GM20431 (cell line): Measurements from ENCODE around the gene HOXD9.

Experiments used
- in situ Hi-C: fragments of 300-500 bp; cut with MseI, MboI; formaldehyde crosslinking; loops from one replicate; pipeline ENCODE4 v1.15.0; 2020; ENCODE audit warnings: low sequenced_read_pairs; ENCODE audit not compliant: unreplicated experiment

The HOXD9 gene

GRCh38 chr2:176158186-176158591, 35.7 kb downstream of the HOXD9 start:
- in situ Hi-C loops = no loop called here

- in situ Hi-C loops = no loop called here
Observed at GRCh38 chr2:176158855-176159662, 36.5 kb downstream of the HOXD9 start.

- in situ Hi-C loops = no loop called here
Observed at GRCh38 chr2:176159663-176160250, 37.2 kb downstream of the HOXD9 start.

GRCh38 chr2:176160251-176160985, 37.9 kb downstream of the HOXD9 start:
- in situ Hi-C loops = no loop called here

- in situ Hi-C loops = no loop called here
Observed at GRCh38 chr2:176160986-176161824, 38.7 kb downstream of the HOXD9 start.

GRCh38 chr2:176161825-176162626, 39.5 kb downstream of the HOXD9 start:
- in situ Hi-C loops = no loop called here

- in situ Hi-C loops = no loop called here
Observed at GRCh38 chr2:176162911-176163671, 40.6 kb downstream of the HOXD9 start.

- in situ Hi-C loops = no loop called here
Observed at GRCh38 chr2:176163672-176164056, 41.1 kb downstream of the HOXD9 start.

GRCh38 chr2:176164201-176164600, 41.7 kb downstream of the HOXD9 start:
- in situ Hi-C loops = no loop called here

GRCh38 chr2:176164611-176165369, 42.3 kb downstream of the HOXD9 start:
- in situ Hi-C loops = no loop called here

- in situ Hi-C loops = no loop called here
Observed at GRCh38 chr2:176165370-176166050, 43.0 kb downstream of the HOXD9 start.

GRCh38 chr2:176166272-176166671, 43.8 kb downstream of the HOXD9 start:
- in situ Hi-C loops = no loop called here

- in situ Hi-C loops = no loop called here
Observed at GRCh38 chr2:176167398-176167797, 44.9 kb downstream of the HOXD9 start.

- in situ Hi-C loops = no loop called here
Observed at GRCh38 chr2:176169181-176169580, 46.7 kb downstream of the HOXD9 start.

- in situ Hi-C loops = no loop called here
Observed at GRCh38 chr2:176169711-176170110, 47.2 kb downstream of the HOXD9 start.

GRCh38 chr2:176170602-176171305, 48.2 kb downstream of the HOXD9 start:
- in situ Hi-C loops = no loop called here
